DMS 273 treated with DMSO at 0.1 percent for 48 hours (cell line): ENCODE data around the gene SLC17A4.
"Not testable (repeated sequence)": the region's sequence is repeated elsewhere in the genome, so short reads cannot be mapped to it uniquely, and the experiment has no call there.

ENCODE experiments used
- DNase-seq: peaks from one replicate; lab custom pipeline; 2025; lab: John Stamatoyannopoulos, UW

SLC17A4 gene

DNA sequence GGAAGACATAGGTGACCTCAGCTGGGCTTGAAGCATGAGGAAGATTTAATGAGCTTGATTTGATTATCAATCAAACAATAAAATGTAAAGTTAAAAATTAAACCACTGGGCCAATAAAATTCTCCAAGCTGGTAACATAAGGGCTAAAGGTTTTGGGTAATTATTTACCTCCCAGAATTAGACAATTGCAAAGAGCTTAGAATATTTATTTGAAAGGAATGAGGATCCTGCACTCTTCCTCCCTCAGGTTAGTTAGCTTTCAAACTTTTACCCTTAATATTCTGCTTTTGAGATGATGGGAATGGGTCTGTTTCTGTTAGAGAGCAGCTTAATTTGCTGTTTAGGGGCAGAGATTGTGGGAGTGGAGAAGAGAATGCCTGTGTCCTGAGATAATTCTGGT is at the start of gene SLC17A4:
TSS of gene SLC17A4 (plus strand) at position 208 of the 400 bp plus-strand sequence. CDS start 7,221 bp downstream, outside the sequence.
- DNase-seq, result no peak

DNA sequence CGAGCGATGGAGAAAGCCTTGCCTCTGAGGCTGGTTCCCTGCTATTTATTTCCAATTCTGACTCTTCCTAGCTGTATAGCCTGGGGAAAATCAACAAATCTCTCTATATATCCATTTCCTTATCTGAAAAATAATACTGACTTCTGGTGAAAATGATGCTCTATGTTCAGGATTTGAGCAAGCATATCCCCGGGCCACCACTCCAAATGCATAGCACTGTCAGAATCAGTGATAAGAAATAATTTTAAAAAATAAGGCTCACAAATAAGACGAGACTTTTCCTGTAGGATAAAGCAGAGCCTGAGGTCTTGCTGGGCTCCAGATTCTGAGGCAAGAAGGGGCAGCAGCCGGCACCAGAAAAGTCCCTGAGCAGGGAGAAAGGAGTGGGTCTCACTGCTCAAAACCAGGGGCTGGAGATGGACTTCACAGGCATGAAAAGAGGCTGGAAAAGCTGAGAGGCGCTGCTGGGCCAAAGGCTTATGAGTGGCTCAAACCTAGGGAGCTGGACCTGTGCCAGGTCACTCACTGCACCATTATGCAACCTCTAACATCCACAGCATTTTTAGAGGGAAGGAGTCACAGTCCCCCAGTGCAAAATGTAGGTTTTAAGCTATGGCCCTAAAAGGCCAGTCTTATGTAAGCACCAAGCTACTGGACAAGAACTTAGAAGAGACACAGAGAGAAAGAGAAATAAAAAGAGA is 48.1 kb upstream of the SLC17A4 start:
- no peak for DNase-seq

- no peak for DNase-seq
These were observed 44.8 kb upstream of the SLC17A4 start for GRCh38 chr6:25709761-25710160.

- DNase-seq, result no peak
These were observed 44.3 kb upstream of the SLC17A4 start for GRCh38 chr6:25710287-25710686.

DNA sequence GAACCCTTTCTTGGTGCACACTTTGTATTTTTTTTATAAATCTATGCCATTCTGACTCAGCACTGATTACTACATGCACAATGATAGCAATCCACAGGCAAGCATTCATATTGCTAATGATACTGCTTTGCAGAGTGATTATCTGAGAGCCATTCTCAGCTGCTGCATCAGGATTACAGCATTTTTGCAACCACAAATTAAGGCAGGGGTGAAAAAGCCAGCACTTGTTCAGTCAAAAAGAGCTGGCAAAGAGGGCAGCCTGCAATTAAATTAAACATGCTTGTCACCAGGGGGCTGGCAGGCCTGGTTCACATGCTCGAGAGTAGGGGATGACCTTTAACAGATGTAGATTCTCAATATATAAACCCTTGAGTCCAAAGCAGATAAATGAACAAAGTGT is 40.7 kb upstream of the SLC17A4 start:
- DNase-seq, result no peak

- DNase-seq, result no peak
These were observed 39.8 kb upstream of the SLC17A4 start for GRCh38 chr6:25714765-25715164.

DNA sequence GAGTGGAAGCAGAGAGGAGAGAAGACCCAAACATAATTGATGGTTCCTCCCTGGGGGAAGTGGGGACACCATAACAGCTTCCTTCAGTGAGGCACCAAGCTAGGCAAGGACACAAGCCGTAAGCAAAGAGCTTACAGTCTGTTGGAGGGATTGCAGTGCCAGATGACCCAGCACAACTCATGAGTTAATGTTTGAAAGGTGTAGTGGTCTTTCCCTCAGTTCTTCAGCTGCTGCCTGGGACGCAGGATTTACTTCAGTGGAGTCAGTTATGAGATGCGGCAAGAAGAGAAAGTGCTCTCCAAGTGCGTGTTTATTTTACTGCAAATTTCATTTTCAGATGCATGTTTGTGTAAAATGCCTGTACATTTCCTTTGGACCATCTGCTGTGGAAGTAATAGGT is 38.7 kb upstream of the SLC17A4 start:
- DNase-seq, result no peak

- DNase-seq, result no peak
These were observed 36.4 kb upstream of the SLC17A4 start for GRCh38 chr6:25717866-25718740.

DNA sequence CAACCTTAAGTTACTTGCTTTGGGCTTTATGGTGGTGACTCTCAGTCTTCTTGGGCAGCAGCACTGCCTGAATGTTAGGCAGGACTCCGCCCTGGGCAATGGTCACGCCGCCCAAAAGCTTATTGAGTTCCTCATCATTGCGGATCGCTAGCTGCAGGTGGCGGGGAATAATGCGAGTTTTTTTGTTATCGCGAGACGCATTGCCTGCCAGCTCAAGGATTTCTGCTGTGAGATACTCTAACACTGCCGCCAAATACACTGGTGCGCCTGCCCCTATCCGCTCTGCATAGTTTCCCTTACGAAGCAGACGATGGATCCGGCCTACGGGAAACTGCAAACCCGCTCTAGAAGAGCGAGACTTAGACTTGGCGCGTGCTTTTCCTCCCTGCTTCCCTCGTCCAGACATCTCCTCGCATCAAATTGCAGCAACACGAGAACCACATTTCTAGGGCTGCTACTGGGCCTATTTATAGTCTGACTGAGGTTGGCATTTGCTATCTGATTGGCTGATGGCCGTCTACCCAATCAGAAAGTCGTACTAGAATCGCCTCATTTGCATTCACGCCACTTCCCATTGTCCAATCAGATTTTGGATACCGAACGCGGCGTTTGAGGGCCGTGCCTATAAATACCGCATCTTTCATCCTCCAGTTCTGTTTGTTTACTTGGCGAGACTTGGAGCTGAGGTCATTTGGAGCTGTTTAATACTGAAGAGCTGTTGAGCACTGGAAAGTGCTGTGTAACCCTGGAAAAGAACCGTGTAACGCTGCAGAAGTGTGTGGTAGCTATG is 28.2 kb upstream of the SLC17A4 start:
- DNase-seq, result no peak

DNA sequence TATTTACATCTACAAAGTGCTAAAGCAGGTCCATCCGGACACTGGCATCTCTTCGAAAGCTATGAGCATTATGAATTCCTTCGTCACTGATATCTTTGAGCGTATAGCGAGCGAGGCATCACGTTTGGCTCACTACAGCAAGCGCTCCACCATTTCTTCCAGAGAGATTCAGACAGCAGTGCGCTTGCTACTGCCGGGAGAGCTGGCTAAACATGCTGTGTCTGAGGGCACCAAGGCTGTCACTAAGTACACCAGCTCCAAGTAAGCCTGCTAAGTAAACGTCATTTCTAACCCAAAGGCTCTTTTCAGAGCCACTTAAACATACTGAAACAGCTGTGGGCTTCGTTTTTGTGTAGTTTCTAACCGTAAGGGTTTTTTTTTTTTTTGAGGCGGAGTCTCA is 27.5 kb upstream of the SLC17A4 start:
- DNase-seq, result no peak

DNA sequence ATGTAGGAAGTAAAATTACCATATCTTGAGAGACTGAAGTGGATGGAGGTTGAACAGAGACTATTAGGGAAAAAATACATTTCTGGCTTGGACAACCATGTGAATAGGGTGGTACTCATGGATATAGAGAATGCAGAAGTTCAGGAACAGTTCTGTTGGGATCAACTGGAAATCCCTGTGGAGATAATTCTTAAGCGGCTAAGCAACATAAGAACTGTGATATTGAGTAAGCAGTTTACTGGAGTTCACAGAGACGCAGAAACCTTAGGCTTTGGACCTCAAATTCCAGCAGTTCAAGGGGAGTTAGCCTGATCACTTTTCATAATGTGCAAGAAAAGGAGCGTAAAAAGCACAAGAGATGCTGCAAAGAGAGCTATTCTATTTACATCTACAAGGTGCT is 23.6 kb upstream of the SLC17A4 start:
- no peak for DNase-seq

- DNase-seq, result no peak
These were observed 22.8 kb upstream of the SLC17A4 start for GRCh38 chr6:25731721-25732120.

DNA sequence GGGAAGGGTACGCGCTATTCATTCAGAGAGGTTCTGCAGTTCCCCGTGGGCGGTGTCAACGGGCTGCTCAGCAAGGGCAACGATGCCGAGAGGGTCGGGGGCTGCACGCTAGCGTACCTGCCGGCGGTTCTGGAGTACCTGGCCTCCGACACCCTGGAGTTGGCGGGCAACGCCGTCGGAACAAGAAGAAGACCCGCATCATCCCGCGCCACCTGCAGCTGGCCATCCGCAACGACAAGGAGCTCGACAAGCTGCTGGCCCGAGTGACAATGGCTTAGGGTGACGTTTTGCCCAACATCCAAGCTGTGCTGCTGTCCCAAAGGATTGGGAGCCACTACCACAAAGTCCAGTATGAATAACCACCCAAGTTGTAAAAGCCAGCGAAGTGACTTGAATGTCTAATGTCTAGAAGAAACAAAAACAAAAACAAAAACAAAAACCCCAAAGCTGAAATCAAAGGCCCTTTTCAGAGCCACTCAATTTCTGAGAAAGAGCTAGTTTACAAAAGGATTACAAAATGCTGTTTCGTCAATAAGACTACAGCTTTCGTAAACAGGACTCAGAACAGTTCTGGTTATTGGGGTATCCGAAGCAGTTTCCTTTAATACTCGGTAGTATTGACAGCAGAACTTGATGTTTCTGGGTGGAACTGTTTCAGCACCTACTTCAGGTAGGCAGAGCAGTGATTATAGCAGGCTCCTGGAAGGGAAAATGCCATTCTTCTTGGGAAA is 21.9 kb upstream of the SLC17A4 start:
- no peak for DNase-seq

- no peak for DNase-seq
These were observed 19.3 kb upstream of the SLC17A4 start for GRCh38 chr6:25735261-25735660.

GRCh38 chr6:25743868-25744267 is 10.7 kb upstream of the SLC17A4 start:
- no peak for DNase-seq

DNA sequence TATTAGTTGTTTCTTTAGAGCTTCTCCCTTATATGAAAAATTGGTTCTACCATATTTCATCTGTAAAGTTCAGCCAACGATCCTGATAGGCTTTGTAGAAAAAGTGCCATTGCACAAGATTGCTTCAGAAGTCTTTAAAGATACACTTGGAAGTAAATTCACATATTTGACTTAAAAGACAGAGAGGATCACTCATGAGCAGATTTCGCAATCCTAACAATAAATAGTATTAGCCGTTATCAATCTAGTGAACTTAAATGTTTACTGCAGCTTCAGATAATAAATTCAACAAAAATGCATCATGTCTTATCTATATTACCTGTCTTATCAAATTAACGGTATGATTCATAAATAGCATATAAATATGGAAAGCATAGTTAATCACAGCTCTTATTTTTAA is 8.7 kb upstream of the SLC17A4 start:
- DNase-seq, result no peak

DNA sequence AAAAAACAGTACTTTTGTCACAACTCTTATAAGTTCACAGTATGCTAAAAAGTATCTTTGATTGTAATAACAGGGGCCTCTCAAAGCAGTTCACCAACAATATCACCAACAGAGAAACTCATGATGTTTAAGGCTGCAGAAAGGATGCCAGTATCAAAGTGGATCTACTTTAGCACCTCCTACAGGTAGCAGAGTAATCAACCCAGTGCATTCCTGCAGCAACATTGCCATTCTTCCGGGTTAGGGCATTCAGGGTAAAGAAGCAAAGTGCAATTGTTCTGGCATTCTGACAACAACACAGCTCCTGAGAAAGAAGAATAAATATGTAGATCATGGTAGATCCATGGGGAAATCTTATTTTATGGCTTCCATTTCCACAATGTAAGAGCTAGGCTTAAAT is 7.6 kb upstream of the SLC17A4 start:
- no peak for DNase-seq

DNA sequence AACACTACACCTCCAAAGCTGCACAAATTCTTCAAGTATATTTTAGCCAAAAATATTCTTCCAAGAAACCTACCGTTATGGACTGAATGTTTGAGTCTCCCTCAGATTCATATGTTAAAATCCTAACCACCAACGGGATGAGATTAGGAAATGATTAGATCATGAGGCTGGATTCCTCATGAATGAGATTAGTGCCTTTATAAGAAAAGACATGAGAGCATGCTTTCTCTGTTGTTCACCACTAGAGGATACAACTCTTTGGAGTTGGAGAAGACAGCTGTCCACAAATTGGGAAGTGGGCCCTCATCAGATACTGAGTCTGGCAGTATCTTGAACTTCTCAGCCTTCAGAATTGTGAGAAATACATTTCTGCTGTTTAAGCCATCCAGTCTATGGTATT is 7.1 kb upstream of the SLC17A4 start:
- no peak for DNase-seq

DNA sequence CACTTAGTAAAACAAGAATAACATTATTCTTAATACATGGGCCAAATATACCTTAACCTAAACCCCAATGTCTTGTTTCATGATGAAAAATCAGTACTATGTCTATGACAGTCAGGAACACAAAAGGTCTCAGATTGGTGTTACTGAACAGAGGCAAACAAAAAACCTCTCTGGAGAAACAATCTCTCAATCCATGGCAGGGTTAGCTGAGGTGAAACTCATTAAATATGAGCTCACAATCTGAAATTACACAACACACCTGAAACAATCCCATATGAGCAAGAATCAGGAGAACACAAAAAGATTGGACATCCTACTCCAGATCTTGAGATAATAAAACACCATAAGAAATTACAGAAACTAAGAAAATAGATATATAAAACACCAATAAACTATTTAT is 6.5 kb upstream of the SLC17A4 start:
- no peak for DNase-seq

- not testable (repeated sequence) for DNase-seq
These were observed 5.7 kb upstream of the SLC17A4 start for GRCh38 chr6:25748601-25749517.

DNA sequence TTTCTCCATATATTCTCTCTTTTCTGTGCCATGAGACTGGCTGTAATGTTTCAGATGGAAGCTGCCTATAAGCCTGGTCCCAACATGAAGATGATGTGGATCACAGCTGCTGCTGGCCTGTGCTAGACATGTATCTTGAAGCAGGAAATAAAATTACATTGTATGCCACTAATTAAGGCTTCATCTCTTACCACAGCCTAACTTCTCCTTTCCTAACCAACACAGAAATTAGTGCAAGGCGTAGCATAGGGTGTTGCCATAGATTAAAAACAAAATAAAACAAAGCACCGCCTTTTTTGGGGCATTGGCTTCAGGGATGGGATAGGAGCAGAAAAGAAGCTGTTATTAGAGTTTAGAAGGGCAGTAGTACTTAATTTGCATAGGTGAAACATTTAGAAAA is 4.7 kb upstream of the SLC17A4 start:
- no peak for DNase-seq
